H1 (cell line): Measurements from ENCODE around the gene ARL3. TPM values are rescaled to one million over a fixed set of nuclear protein-coding genes. Genes with fewer than 3 reads are reported as not detected.

ENCODE experiments used
- CREB1 ChIP-seq: IDR thresholded peaks from 2 replicates; pipeline ENCODE4 v1.6.1; 2012; ENCODE audit warnings: inconsistent platforms
- MAX ChIP-seq: IDR thresholded peaks from 2 replicates; pipeline ENCODE4 v1.6.1; 2012; ENCODE audit warnings: inconsistent platforms
- polyA plus RNA-seq, 7 experiments: library from polyadenylated mRNA; depleted of rRNA in 3 of 7; stranded (reverse) in 5 of 7; unstranded in 2 of 7; fragments of >200 nt in 5 of 7; fragments of 200-250 nt in 2 of 7; gene quantifications; 1 replicate in 5 of 7; 2 replicates in 1 of 7; 4 replicates in 1 of 7; pipeline versions ENCODE4 v1.2.1 to v1.2.3, GENCODE V29; 2011 to 2013; ENCODE audit warnings: missing spikeins in 2 of 7, mixed read lengths in 2 of 7
- total RNA-seq: library from RNA; stranded (reverse); fragmentation: NEBNext Ultra II Directional; extraction: Animal tissue kit (Norgen Biotek cat#: 25700); gene quantifications from 2 replicates; pipeline ENCODE4 v1.2.1, GENCODE V29; 2021

ARL3 gene
- total and polyA plus RNA-seq, 2 of the 8 experiments (the other 6 are each of a cell fraction or from before 2014, with no cell fraction given) = 8.8 to 16.2 TPM

GRCh38 chr10:102645741-102646609, 68.2 kb downstream of the ARL3 start (continued):
- TF ChIP-seq MAX (no peak), CREB1 (no peak)
